CD4-positive, alpha-beta T cell (primary cell): ENCODE results near the gene CCDC24. TPM values are rescaled to one million over a fixed set of nuclear protein-coding genes. Genes with fewer than 3 reads are reported as not detected.

Source experiments
- ATAC-seq: fragments of 200-7000 bp; cut with Tn5 transposase; one replicate; pipeline ENCODE4 v1.10.0; 2022; ENCODE audit warnings: mild to moderate bottlenecking; ENCODE audit not compliant: poor library complexity
- CTCF ChIA-PET: fragments of 350-600 bp; sonication (Branson Sonifier 250); formaldehyde crosslinking; loops from one replicate; lab custom pipeline; 2021; ENCODE audit warnings: antibody characterized with exemption, inconsistent platforms; lab: Charles Lee
- POLR2A ChIA-PET: fragments of 350-600 bp; sonication (Branson Sonifier 250); formaldehyde crosslinking; loops from one replicate; lab custom pipeline; 2021; ENCODE audit warnings: antibody characterized with exemption, inconsistent platforms; lab: Charles Lee
- DNase-seq, 14 experiments: peaks; one replicate each; pipeline ENCODE4 v3.0.0-alpha.2; 2013 to 2020; ENCODE audit warnings: mixed read lengths in 2 of 14
- H3K27ac ChIP-seq, 2 donors: one replicate each; pipeline versions ENCODE4 v1.5.1 to v1.7.0; 2013; ENCODE audit warnings: low read length in 2 of 2, low read depth in 1 of 2, mild to moderate bottlenecking in 1 of 2
- H3K27me3 ChIP-seq, 2 experiments: 1 replicate in 1 of 2; 2 replicates in 1 of 2; pipeline versions ENCODE4 v1.6.1 to v1.7.0; 2013; ENCODE audit warnings: low read length in 2 of 2, control low read depth in 1 of 2, mild to moderate bottlenecking in 1 of 2, moderate library complexity in 1 of 2; ENCODE audit not compliant: insufficient read depth in 2 of 2, control insufficient read depth in 1 of 2
- H3K36me3 ChIP-seq: one replicate; pipeline ENCODE4 v1.6.1; 2013; ENCODE audit warnings: low read length, control low read depth; ENCODE audit not compliant: insufficient read depth
- H3K4me1 ChIP-seq: one replicate; pipeline ENCODE4 v1.6.1; 2013; ENCODE audit warnings: low read length, control low read depth; ENCODE audit not compliant: insufficient read depth
- H3K4me3 ChIP-seq: one replicate; pipeline ENCODE4 v1.5.1; 2013; ENCODE audit warnings: mild to moderate bottlenecking, low read length, moderate library complexity
- H3K9me3 ChIP-seq, 2 experiments: 1 replicate in 1 of 2; 2 replicates in 1 of 2; pipeline versions ENCODE4 v1.6.1 to v1.7.0; 2013; ENCODE audit warnings: low read length in 2 of 2, mild to moderate bottlenecking in 2 of 2, control low read depth in 1 of 2, moderate library complexity in 1 of 2; ENCODE audit not compliant: control insufficient read depth in 1 of 2, insufficient read depth in 1 of 2
- H3K27ac Mint-ChIP-seq: one replicate; pipeline ENCODE4 v1.8.0; 2020; ENCODE audit warnings: mixed read lengths
- H3K27me3 Mint-ChIP-seq: one replicate; pipeline ENCODE4 v1.8.0; 2021; ENCODE audit warnings: mixed read lengths
- H3K36me3 Mint-ChIP-seq: one replicate; pipeline ENCODE4 v1.8.0; 2021; ENCODE audit warnings: low read depth, mixed read lengths
- H3K4me1 Mint-ChIP-seq: one replicate; pipeline ENCODE4 v1.8.0; 2021; ENCODE audit warnings: low read depth, mixed read lengths
- H3K4me3 Mint-ChIP-seq: one replicate; pipeline ENCODE4 v1.8.0; 2020; ENCODE audit warnings: mild to moderate bottlenecking, mixed read lengths
- H3K9me3 Mint-ChIP-seq: one replicate; pipeline ENCODE4 v1.8.0; 2020; ENCODE audit warnings: mixed read lengths
- intact Hi-C, 2 experiments: fragments of 100-400 bp; cut with DNase I in 1 of 2; cut with micrococcal nuclease in 1 of 2; formaldehyde crosslinking; loops; one replicate each; pipeline versions ENCODE4 v1.15.1 to v1.9.0; 2023 to 2025; cut with DNase I, micrococcal nuclease
- total RNA-seq, 174 experiments: library from RNA in 2 of 174; stranded (reverse) in 2 of 174; gene quantifications; one replicate each; pipeline ENCODE4 v1.2.3 and lab custom pipeline; 2021 to 2026
- TF ChIP-seq, protein P1 (sequence below): fragments of 200-600 bp; IDR thresholded peaks from one replicate; pipeline ENCODE4 v1.8.0; 2022; ENCODE audit warnings: antibody characterized with exemption, mild to moderate bottlenecking

Gene CCDC24
- total RNA-seq, 2 experiments from 2014 or later = 0.98 to 1.4 TPM

- Mint-ChIP-seq H3K27me3 (no peaks in the 10 kb centered on the region), H3K36me3 (no peaks in the 10 kb centered on the region), H3K4me3 (no peak overlapping the region), H3K9me3 (no peaks in the 10 kb centered on the region), H3K4me1 (peaks cover 17% of the 10 kb centered on the region), H3K27ac (no peak overlapping the region)
- DNase-seq = no peak
- ChIA-PET POLR2A (no interaction called here), CTCF (no interaction called here)
- H3K4me3 ChIP-seq = no peak overlapping the region
- ATAC-seq = no peak
- H3K27ac ChIP-seq = no peak overlapping the region
- no peaks in the 10 kb centered on the region for H3K27me3 ChIP-seq
- H3K9me3 ChIP-seq = no peaks in the 10 kb centered on the region
- TF ChIP-seq, protein P1, sequence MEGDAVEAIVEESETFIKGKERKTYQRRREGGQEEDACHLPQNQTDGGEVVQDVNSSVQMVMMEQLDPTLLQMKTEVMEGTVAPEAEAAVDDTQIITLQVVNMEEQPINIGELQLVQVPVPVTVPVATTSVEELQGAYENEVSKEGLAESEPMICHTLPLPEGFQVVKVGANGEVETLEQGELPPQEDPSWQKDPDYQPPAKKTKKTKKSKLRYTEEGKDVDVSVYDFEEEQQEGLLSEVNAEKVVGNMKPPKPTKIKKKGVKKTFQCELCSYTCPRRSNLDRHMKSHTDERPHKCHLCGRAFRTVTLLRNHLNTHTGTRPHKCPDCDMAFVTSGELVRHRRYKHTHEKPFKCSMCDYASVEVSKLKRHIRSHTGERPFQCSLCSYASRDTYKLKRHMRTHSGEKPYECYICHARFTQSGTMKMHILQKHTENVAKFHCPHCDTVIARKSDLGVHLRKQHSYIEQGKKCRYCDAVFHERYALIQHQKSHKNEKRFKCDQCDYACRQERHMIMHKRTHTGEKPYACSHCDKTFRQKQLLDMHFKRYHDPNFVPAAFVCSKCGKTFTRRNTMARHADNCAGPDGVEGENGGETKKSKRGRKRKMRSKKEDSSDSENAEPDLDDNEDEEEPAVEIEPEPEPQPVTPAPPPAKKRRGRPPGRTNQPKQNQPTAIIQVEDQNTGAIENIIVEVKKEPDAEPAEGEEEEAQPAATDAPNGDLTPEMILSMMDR = no peak
- no peaks in the 10 kb centered on the region for H3K36me3 ChIP-seq
- intact Hi-C loops = no loop called here
- peaks cover 2% of the 10 kb centered on the region for H3K4me1 ChIP-seq
Measured at GRCh38 chr1:44016041-44016889, 24.9 kb downstream of the CCDC24 start.

DNA sequence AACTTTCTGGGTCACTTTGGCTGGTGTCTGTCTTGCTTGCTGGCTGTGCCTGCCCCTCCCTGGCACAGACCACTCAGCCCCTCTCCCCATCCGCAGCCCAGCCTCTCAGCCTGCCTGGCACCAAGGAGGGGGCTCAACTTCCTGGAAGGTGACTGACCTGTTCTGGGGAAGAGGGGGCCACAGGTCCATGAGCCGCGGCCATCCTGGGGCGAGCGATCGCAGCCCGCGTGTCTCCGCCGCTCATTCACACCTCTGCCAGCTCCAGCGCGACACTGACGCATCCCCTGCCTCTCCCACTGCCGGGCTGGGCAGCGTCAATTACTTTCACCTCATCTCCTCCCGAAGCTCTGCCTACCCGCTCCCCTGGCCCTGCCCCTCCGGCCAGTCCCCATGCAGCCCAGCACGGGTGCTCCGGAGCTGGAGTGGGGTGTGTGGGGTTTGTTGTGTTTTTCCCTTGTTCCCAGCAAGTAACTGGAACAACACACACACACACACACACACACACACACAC is 25.5 kb downstream of the CCDC24 start:
- Histone ChIP-seq H3K27ac (no peak overlapping the region), H3K36me3 (no peaks in the 10 kb centered on the region), H3K9me3 (no peaks in the 10 kb centered on the region), H3K4me1 (peaks cover 2% of the 10 kb centered on the region), H3K4me3 (no peak overlapping the region), H3K27me3 (no peaks in the 10 kb centered on the region)
- intact Hi-C loops = no loop called here
- no peaks in the 10 kb centered on the region for H3K27me3 Mint-ChIP-seq
- POLR2A ChIA-PET = no interaction called here
- H3K36me3 Mint-ChIP-seq = no peaks in the 10 kb centered on the region
- ATAC-seq = no peak
- peaks cover 17% of the 10 kb centered on the region for H3K4me1 Mint-ChIP-seq
- H3K27ac Mint-ChIP-seq = no peak overlapping the region
- H3K9me3 Mint-ChIP-seq = no peaks in the 10 kb centered on the region
- CTCF ChIA-PET = no interaction called here
- TF ChIP-seq, protein P1 = no peak
- H3K4me3 Mint-ChIP-seq = no peak overlapping the region
- no peak for DNase-seq

DNA sequence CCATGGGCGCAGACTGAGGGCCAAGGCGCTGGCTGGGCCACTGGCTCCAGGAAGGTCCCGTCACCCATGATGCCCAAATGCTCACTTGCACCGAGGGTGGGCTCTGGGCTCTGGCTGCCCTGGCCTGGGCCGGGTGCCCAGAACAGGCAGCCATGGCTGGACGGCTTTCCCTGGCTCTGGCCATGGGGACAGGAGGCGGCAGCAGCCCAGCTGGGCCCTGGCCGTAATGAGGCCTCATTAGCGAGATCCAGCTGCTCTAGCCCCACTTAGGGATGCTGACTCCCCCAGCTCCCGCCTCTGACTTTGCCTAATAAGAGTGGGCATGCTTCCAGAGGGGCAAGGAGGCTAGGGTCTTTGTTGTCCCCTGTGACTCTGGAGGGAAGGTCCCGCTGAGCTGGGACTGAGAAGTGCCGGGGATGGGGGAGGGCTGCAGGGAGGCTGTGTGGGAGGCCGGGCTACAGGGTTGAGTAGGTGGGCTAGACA is 28.1 kb downstream of the CCDC24 start:
- DNase-seq (no peak), ATAC-seq (no peak)
- Mint-ChIP-seq H3K4me3 (no peak overlapping the region), H3K36me3 (no peaks in the 10 kb centered on the region), H3K27me3 (no peaks in the 10 kb centered on the region), H3K4me1 (no peaks in the 10 kb centered on the region), H3K9me3 (no peaks in the 10 kb centered on the region), H3K27ac (no peak overlapping the region)
- Histone ChIP-seq H3K4me1 (no peaks in the 10 kb centered on the region), H3K27ac (no peak overlapping the region), H3K4me3 (no peak overlapping the region), H3K27me3 (no peaks in the 10 kb centered on the region), H3K36me3 (no peaks in the 10 kb centered on the region), H3K9me3 (no peaks in the 10 kb centered on the region)
- intact Hi-C loops = no loop called here
- ChIA-PET POLR2A (interaction anchor here (1.1 kb wide), 1 partner anchor 11 kb away, joined by 3 read pairs; no protein-coding TSS in a partner anchor), CTCF (no interaction called here)
- TF ChIP-seq, protein P1 = no peak
